Liver (tissue), 9 donors: ENCODE results near the gene MYO15A. TPM values are rescaled to one million over a fixed set of nuclear protein-coding genes. Genes with fewer than 3 reads are reported as not detected.

Experiments
- DNase-seq: peaks from one replicate; pipeline ENCODE4 v3.0.0-alpha.2; 2017; ENCODE audit warnings: low spot score
- H3K27ac ChIP-seq, 2 donors: one replicate each; pipeline ENCODE4 v1.7.0; 2013; ENCODE audit warnings: inconsistent platforms in 2 of 2, low read length in 2 of 2, control low read depth in 1 of 2, low read depth in 1 of 2, mild to moderate bottlenecking in 1 of 2
- H3K27me3 ChIP-seq, 4 donors: one replicate each; pipeline versions ENCODE4 v1.6.1 to v1.7.0; 2013; ENCODE audit warnings: low read length in 3 of 4, inconsistent platforms in 1 of 4, mild to moderate bottlenecking in 1 of 4, moderate library complexity in 1 of 4; ENCODE audit not compliant: control insufficient read depth in 4 of 4, insufficient read depth in 4 of 4
- H3K36me3 ChIP-seq, 4 donors: one replicate each; pipeline versions ENCODE4 v1.6.1 to v1.7.0; 2013; ENCODE audit warnings: low read length in 3 of 4, mild to moderate bottlenecking in 3 of 4, low read depth in 1 of 4, moderate library complexity in 1 of 4; ENCODE audit not compliant: control insufficient read depth in 4 of 4, insufficient read depth in 3 of 4
- H3K4me1 ChIP-seq, 4 donors: one replicate each; pipeline versions ENCODE4 v1.6.1 to v1.7.0; 2013; ENCODE audit warnings: low read length in 3 of 4, mild to moderate bottlenecking in 3 of 4, moderate library complexity in 1 of 4; ENCODE audit not compliant: control insufficient read depth in 4 of 4, insufficient read depth in 4 of 4
- H3K4me3 ChIP-seq, 3 donors: one replicate each; pipeline versions ENCODE4 v1.6.1 to v1.7.0; 2013; ENCODE audit warnings: low read length in 3 of 3, control low read depth in 1 of 3, low read depth in 1 of 3, mild to moderate bottlenecking in 1 of 3
- H3K9ac ChIP-seq, 2 donors: one replicate each; pipeline ENCODE4 v1.7.0; 2013; ENCODE audit warnings: low read length in 2 of 2, mild to moderate bottlenecking in 2 of 2, moderate library complexity in 2 of 2, control low read depth in 1 of 2, low read depth in 1 of 2
- H3K9me3 ChIP-seq, 4 donors: one replicate each; pipeline versions ENCODE4 v1.6.1 to v1.7.0; 2013; ENCODE audit warnings: low read length in 3 of 4; ENCODE audit not compliant: control insufficient read depth in 4 of 4
- ATF3 ChIP-seq: IDR thresholded peaks from 2 replicates; pipeline ENCODE4 v1.6.1; 2016; ENCODE audit warnings: antibody characterized with exemption
- EGR1 ChIP-seq, 2 donors: IDR thresholded peaks; 2 replicates each; pipeline ENCODE4 v1.6.1; 2016 to 2018; ENCODE audit warnings: antibody characterized with exemption in 2 of 2, low read depth in 2 of 2
- FOXA1 ChIP-seq: IDR thresholded peaks from 2 replicates; pipeline ENCODE4 v1.6.1; 2016; ENCODE audit warnings: antibody characterized with exemption
- FOXA2 ChIP-seq: IDR thresholded peaks from 2 replicates; pipeline ENCODE4 v1.6.1; 2016; ENCODE audit warnings: antibody characterized with exemption
- GABPA ChIP-seq, 2 donors: IDR thresholded peaks in 1 of 2; conservative IDR thresholded peaks in 1 of 2; 2 replicates each; pipeline ENCODE4 v1.6.1; 2016; ENCODE audit warnings: antibody characterized with exemption in 2 of 2, mild to moderate bottlenecking in 1 of 2, moderate library complexity in 1 of 2
- HNF4A ChIP-seq, 2 donors: conservative IDR thresholded peaks; 2 replicates each; pipeline ENCODE4 v1.6.1; 2016; ENCODE audit warnings: antibody characterized with exemption in 2 of 2, mild to moderate bottlenecking in 2 of 2
- JUND ChIP-seq, 2 donors: IDR thresholded peaks; 2 replicates each; pipeline ENCODE4 v1.6.1; 2016; ENCODE audit warnings: antibody characterized with exemption in 2 of 2
- NR2F2 ChIP-seq: IDR thresholded peaks from 2 replicates; pipeline ENCODE4 v1.6.1; 2016; ENCODE audit warnings: antibody characterized with exemption
- RAD21 ChIP-seq, 2 donors: IDR thresholded peaks; 2 replicates each; pipeline ENCODE4 v1.6.1; 2016; ENCODE audit warnings: antibody characterized with exemption in 2 of 2, mild to moderate bottlenecking in 2 of 2
- REST ChIP-seq: IDR thresholded peaks from 2 replicates; pipeline ENCODE4 v1.6.1; 2016; ENCODE audit warnings: antibody characterized with exemption, mild to moderate bottlenecking
- RXRA ChIP-seq, 2 donors: IDR thresholded peaks; 2 replicates each; pipeline ENCODE4 v1.6.1; 2017 to 2018; ENCODE audit warnings: antibody characterized with exemption in 2 of 2, mild to moderate bottlenecking in 1 of 2
- SP1 ChIP-seq: IDR thresholded peaks from 2 replicates; pipeline ENCODE4 v1.6.1; 2018; ENCODE audit warnings: antibody characterized with exemption, mild to moderate bottlenecking
- TAF1 ChIP-seq: conservative IDR thresholded peaks from 2 replicates; pipeline ENCODE4 v1.6.1; 2016; ENCODE audit warnings: antibody characterized with exemption, mild to moderate bottlenecking
- YY1 ChIP-seq: IDR thresholded peaks from 2 replicates; pipeline ENCODE4 v1.6.1; 2016; ENCODE audit warnings: antibody characterized with exemption, mild to moderate bottlenecking
- ZBTB33 ChIP-seq: IDR thresholded peaks from 2 replicates; pipeline ENCODE4 v1.6.1; 2016; ENCODE audit warnings: antibody characterized with exemption
- WGBS: extraction: QIAGEN DNeasy Blood & Tissue Kit; methylation state at CpG from one replicate; pipeline ENCODE4 v1.1.7; 2013; 5-methylcytosine and 5-hydroxymethylcytosine counted together
- polyA plus RNA-seq, 2 donors: library from polyadenylated mRNA; stranded (reverse) in 1 of 2; unstranded in 1 of 2; fragments of 200-250 nt in 1 of 2; fragments of >200 nt in 1 of 2; fragmentation: Nextera tagmentation in 1 of 2; extraction: Ambion mirVana in 1 of 2; gene quantifications; one replicate each; pipeline versions ENCODE4 v1.2.1 to v1.2.3, GENCODE V29; 2013 to 2015
- total RNA-seq, 2 donors: library from RNA; depleted of rRNA; stranded (reverse); fragments of >200 nt; gene quantifications; one replicate each; pipeline ENCODE4 v1.2.3, GENCODE V29; 2014
- donor health status: healthy.
- donor health status: healthy.
- donor health status: healthy.
- donor health status: healthy.
- donor health status: healthy.

Gene MYO15A
- total and polyA plus RNA-seq, 4 donors, result 0.15 to 2.9 (median 0.97) TPM

DNA sequence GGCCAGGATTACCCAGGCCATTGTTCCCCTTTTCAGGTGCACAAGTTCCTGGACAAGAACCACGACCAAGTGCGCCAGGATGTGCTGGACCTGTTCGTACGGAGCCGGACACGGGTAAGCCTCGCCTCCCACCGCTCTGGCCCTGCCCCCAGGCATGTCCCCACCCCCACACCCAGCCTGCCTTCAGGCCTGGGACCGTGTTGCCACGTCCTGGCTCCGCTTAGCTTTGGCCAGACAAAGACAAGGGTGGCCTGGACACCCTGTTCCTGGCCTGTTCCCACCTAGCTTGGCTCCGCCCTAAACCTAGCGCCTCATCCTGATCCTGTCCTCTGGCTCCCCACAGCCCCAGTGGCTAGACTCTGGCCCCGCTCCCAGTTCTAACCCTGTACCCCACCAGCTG lies 30.9 kb downstream of the MYO15A start:
- H3K27ac ChIP-seq, result peak overlapping the region in 1 of 2 donors; percentile 8
- no peaks in the 10 kb centered on the region for H3K9me3 ChIP-seq
- DNase-seq, result no peak
- TF ChIP-seq ATF3, result no peak
- peak in 1 of 2 donors; percentile 4 for TF ChIP-seq JUND (IDR thresholded peaks at IDR 0.05)
- peak; percentile 73 for TF ChIP-seq SP1
- TF ChIP-seq RAD21 (IDR thresholded peaks at IDR 0.05), result peak in 1 of 2 donors; percentile 9
- peak; percentile 29 to 32 for TF ChIP-seq HNF4A (conservative IDR thresholded peaks at IDR 0.05)
- no peak for TF ChIP-seq FOXA2
- TF ChIP-seq RXRA (IDR thresholded peaks at IDR 0.05), result peak in 1 of 2 donors; percentile 41
- WGBS, result 54% methylated on average over 14 of the region's 14 CpGs
- H3K4me1 ChIP-seq, result peaks cover 8 to 42% (median 36%) of the 10 kb centered on the region in 4 donors
- no peaks in the 10 kb centered on the region for H3K27me3 ChIP-seq
- H3K36me3 ChIP-seq, result no peaks in the 10 kb centered on the region
- no peak overlapping the region for H3K4me3 ChIP-seq
- no peak overlapping the region for H3K9ac ChIP-seq

DNA sequence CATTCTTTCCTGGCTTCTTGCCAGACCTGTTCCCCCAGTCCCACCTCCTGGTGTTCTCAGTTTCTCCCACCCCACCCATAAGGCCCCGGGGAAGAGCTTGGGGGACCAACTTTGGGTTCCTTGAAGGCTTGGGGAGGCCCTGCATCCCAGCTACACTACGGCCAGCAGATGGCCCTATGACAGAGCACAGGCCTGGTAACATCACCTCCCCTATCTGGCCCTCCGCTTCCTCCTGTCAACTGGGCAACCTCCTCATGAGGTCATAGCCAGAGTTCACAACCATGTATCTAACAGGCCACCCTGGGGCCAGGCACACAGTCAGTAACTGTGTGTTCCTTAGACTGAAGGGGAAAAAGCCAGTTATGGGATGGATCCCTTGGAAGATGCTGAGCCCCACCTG lies 31.4 kb downstream of the MYO15A start:
- TF ChIP-seq REST (no peak), EGR1 (IDR thresholded peaks at IDR 0.05; ENCODE audit: low read depth in 2 of 2) (no peak), GABPA (IDR thresholded peaks at IDR 0.05 in 1 of 2, conservative IDR thresholded peaks at IDR 0.05 in 1 of 2) (no peak)
- no peak for DNase-seq
- 68% methylated on average over 3 of the region's 3 CpGs for WGBS
- Histone ChIP-seq H3K9me3 (no peaks in the 10 kb centered on the region), H3K9ac (no peak overlapping the region), H3K4me3 (no peak overlapping the region), H3K36me3 (no peaks in the 10 kb centered on the region), H3K27me3 (no peaks in the 10 kb centered on the region), H3K4me1 (peaks cover 8 to 42% (median 36%) of the 10 kb centered on the region in 4 donors), H3K27ac (peak overlapping the region in 1 of 2 donors; percentile 8)

DNA sequence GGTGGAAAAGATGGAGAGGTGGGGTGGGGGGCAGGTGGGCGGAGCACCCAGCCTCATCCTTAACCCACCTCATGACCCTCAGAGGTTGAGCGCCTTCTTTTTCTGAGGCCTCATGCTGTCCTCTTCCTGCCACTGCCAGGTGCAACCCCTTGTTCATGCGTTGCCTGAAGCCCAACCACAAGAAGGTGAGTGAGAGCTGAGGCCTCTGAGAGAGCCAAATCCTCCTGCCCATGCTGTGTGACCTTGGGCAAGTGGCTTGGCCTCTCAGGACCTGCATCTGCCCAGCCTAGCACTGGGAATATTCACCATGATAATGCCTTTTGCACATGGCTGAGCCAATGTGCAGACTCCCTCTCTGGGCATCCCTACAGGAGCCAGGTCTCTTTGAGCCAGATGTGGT lies 32.1 kb downstream of the MYO15A start:
- no peak for TF ChIP-seq RAD21 (IDR thresholded peaks at IDR 0.05)
- TF ChIP-seq ZBTB33, result no peak
- TF ChIP-seq NR2F2, result no peak
- TF ChIP-seq YY1, result no peak
- no peak for TF ChIP-seq HNF4A (conservative IDR thresholded peaks at IDR 0.05)
- no peak for TF ChIP-seq FOXA1
- TF ChIP-seq JUND (IDR thresholded peaks at IDR 0.05), result no peak
- TF ChIP-seq GABPA (IDR thresholded peaks at IDR 0.05 in 1 of 2, conservative IDR thresholded peaks at IDR 0.05 in 1 of 2), result no peak
- no peak for TF ChIP-seq ATF3
- TF ChIP-seq TAF1, result no peak
- no peak for TF ChIP-seq RXRA (IDR thresholded peaks at IDR 0.05)
- no peak for TF ChIP-seq FOXA2
- Histone ChIP-seq H3K27ac (no peak overlapping the region), H3K4me3 (no peak overlapping the region), H3K4me1 (peaks cover 8 to 42% (median 36%) of the 10 kb centered on the region in 4 donors), H3K27me3 (no peaks in the 10 kb centered on the region), H3K36me3 (no peaks in the 10 kb centered on the region), H3K9ac (no peak overlapping the region), H3K9me3 (no peaks in the 10 kb centered on the region)
- DNase-seq, result no peak
- 94% methylated on average over 3 of the region's 3 CpGs for WGBS
